GM19193 (cell line): ENCODE measurements around the gene RPS6KA2.

ENCODE experiments used
- POLR2A ChIP-seq: IDR thresholded peaks from 4 replicates; pipeline ENCODE4 v1.6.1; 2011; ENCODE audit not compliant: insufficient read depth, insufficient read length; ENCODE audit errors: extremely low read depth

Gene RPS6KA2

DNA sequence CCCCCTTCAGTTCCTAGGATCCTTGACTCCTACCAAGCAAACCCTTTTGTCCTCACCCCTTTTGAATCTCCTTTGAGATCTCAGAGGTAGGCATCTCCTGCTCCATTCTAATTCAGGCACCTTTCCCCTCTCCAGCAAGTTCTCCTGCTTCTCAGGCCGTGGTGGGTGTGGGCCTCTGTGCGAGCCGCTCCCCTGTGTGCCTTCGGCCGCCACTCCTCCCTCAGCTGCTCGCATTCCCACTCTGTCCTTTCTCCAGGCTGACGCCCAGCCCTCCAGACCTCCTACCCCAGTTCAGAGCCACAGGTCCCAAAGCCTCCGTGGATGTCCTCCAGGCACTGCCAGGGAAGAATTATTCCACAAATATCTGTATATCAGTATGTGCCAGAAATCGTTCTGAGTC lies 19.7 kb upstream of the RPS6KA2 start:
- no peak for TF ChIP-seq POLR2A

DNA sequence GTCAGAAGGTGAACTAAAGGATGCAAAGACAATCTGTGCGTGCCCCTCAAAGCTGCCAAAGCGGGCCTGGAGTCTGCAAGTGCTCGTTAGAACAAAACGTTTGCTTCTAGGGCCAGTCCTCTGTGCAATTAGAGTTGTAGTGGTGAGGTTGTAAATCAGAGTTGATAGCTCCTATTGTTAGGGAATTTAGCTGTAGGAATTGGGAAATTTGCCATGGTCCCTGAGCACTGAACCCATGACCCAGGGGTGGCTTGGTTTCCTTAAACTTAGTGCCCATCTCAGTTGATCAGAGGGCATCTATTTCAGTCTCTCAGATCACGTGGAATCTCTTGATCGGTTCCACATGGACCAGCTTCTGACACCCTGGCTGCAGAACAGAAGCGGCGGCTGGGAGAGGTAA lies 18.8 kb upstream of the RPS6KA2 start:
- no peak for TF ChIP-seq POLR2A

DNA sequence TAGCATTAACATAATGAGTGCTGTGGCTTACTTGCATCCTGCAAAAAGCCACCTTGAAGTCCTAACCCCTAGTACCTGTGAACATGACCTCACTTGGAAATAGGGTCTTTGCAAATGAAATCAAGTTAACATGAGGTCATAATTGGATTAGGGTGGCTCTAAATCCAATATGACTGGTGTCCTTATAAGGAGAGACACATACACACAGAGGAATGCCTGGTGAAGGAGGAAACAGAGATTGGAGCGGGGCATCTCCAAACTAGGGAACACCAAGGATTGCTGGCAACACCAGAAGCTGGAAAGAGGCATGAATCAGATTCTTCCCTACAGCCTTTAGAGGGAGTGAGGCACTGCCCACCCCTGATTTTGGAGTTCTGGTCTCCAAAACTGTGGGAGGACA lies 17.6 kb upstream of the RPS6KA2 start:
- TF ChIP-seq POLR2A = no peak

DNA sequence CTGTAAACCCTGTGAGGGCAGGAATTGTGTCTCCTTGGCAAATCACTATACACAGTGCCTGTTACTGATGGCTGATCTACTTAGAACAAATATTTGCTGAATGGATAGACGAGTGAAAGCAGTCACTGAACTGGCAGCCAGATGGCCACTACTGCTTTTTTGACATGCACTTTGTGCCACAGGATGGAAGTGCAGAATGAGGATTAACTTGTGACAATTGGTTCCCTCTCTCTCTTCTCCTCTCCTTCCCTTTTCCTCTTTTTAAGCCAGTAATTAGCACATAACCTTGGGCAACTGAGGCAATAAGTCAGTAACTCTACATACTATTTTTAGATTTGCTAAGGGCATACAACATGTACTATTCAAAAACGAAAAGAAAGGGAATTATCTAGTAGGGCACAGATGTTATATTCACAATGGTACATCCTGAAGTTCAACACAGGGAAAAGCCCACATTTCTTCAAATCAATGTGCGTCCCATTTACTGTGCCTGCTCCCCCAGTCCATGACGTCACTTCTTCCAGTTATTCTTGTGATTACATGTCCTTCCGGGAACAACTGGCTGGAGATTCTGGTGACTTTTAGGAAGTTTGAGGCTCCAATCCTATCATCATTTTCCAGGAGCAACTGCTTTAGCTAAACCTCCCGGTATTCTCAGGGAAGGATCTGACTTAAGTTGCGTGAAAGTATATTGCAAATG lies 17.0 kb upstream of the RPS6KA2 start:
- no peak for TF ChIP-seq POLR2A

DNA sequence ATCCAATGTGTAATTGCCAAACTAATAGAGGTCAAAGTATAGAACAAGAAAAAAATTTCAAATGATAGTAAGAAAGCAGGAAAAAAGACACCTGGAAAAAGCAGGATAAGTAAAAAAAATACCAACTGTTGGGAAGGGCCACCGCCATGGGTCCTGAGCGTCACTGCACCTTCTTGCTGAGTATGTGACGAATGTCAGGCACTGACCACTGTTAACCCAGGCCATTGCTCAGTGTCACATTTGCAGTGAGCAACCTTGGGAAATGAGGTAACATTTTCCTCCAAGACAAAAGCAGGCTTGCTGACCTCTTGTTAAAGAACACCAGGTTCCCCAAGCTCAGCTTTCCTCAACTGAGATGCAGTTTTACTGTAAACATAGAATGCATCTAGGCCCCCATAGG lies 15.6 kb upstream of the RPS6KA2 start:
- no peak for TF ChIP-seq POLR2A

DNA sequence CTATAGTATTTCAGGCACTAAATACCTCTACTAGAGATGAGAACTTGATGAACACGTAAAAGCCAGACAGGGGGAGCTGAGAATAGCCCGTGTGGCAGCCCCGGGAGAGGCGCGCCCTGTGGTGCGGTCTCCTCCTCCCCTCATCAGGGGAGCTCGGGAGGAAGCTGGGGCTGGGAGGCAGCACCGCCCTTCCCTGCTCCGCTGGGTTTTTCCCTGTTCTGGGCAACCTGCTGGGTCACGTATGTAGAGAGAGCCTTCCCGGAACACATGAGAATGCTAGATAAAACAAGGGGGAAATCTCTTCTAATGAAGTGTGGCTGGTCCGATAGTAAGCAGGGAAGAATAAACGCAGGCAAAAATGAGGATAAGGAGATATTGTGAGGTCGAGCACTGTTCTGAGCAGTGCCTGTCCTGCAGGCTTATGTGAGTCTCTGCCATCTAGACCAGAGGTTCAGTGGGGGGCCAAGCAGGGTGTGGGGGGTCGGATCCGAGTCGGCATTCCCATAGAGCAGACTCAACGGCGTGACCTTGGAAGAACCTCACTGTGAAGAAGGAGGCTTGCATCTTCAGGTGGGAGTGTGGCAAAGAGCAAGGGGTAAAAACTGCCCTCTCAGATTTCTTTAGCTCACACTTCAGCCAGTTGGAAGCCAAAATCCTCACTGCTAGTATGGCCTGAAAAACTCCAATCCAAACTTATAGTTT lies 13.4 kb upstream of the RPS6KA2 start:
- TF ChIP-seq POLR2A = no peak

DNA sequence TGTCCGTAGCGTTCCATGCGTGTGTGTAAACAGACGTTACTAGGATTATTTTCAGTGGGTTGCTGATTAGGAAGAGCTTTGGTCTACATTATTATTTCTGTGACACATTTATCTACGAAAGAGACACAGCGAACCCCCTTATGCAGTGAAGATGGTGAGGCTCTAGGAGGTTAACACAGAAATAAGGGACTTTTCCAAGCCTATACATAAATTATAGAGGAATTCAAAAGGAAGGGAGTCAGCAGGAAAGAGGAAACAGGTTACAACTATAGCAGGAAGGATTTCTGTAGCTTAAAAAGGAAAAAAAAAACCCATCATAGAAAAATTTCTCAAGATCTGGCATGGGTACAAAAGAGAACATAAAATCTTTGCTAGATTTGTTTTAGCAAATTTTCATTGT lies 12.9 kb upstream of the RPS6KA2 start:
- TF ChIP-seq POLR2A = no peak

DNA sequence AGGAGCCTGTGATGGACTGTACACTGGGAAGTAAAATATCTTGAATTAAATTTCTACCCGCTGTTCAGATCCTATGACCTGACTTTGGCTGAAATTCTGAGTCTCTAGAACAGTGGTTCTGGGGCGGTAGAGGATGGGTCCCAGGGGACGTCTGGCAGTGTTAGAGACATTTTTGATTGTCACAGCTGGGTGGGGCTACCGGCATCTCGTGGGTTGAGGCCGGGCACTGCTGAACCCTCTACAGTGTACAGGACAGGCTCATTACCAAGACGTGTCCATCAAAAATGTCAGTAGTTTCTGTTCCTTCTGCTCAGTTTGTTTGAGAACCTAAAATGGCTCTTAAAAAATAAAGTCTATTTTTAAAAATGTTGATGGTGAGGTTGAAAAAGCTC lies 11.5 kb upstream of the RPS6KA2 start:
- TF ChIP-seq POLR2A = no peak

DNA sequence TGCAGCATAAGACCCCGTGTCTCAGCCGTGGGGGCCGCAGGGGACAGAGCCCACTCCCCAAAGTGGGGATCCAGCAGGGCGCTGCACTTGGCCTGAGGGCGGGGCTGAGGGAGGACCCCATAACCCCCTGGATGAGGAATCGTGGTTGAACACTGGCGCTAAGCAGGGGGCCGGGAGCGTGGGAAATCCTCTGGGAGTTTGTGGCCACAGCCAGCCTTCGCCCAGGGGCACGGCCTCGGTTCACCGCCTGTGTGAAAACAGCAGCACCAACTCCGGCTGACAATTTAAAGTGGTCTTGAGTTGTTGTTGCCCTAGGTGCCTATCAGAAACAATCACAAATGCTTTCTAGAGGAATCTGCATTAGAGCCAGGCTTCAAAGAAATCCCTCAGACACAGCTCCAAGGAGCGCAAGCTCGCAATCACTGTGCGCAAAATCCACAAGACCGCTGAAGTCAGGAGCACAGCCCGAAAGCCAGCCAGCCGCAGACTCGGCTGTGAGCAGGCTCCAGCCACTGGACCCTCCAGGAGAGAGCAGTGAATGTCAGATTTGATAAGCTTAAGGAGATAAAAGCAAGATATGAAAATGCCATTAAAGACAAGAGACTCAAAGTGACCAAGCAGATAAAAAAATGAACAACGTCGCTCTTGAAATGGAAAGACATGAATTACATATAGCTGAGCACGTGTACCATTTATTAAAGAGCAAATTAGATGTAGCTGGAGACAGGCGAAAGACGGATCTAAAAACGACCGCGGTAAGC lies 10.9 kb upstream of the RPS6KA2 start:
- no peak for TF ChIP-seq POLR2A

DNA sequence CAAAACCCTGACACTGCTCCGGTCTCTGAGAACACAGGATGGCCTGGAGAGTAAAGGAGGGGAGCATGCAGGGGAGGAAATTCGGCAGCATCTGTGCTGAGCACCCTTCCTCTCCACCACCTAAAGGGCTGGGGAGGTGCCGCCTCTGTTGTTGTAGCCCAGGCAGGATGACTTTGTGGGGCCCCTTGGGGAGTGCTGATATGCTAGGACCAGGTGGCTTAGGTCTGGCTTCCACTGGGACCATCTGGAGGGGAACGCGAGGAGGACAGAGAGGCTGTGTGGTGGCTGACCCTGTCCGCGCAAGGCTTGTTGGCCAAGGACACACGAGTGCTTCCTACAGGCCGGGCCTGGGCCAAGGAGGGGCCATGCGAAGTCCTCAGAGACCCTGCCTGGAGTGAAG lies 9.9 kb upstream of the RPS6KA2 start:
- TF ChIP-seq POLR2A = no peak

DNA sequence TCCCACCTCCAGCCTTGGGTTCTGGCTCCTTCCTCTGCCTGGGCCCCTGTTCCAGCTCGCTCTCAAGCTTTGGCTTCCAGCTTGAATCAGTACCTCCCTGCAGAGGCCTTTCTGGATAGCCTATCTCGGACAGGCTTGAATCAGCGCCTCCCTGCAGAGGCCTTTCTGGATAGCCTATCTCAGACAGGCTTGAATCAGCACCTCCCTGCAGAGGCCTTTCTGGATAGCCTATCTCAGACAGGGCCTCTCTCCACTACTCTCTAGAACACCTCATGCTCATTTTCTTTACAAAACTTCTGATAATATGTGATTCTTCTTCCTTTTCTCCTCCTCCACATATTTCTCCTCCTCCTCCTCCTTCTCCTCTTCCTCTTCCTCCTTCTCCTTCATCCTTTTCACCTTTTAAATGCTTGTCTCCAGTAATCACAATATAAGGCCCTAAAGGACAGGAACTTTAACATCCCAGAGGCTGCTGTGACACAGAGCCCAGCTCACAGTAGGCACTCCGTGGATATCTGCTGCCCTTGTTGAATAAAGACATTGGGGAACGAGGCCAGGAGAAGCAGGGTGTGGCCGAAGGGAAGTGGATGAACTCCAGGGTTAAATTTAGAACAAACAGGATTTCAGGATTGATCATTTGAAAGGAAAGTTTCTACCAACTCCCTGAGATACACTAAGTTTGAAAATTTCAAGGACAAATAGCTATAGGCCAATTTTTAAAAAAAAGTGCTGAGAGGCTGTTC lies 9.3 kb upstream of the RPS6KA2 start:
- TF ChIP-seq POLR2A = no peak

DNA sequence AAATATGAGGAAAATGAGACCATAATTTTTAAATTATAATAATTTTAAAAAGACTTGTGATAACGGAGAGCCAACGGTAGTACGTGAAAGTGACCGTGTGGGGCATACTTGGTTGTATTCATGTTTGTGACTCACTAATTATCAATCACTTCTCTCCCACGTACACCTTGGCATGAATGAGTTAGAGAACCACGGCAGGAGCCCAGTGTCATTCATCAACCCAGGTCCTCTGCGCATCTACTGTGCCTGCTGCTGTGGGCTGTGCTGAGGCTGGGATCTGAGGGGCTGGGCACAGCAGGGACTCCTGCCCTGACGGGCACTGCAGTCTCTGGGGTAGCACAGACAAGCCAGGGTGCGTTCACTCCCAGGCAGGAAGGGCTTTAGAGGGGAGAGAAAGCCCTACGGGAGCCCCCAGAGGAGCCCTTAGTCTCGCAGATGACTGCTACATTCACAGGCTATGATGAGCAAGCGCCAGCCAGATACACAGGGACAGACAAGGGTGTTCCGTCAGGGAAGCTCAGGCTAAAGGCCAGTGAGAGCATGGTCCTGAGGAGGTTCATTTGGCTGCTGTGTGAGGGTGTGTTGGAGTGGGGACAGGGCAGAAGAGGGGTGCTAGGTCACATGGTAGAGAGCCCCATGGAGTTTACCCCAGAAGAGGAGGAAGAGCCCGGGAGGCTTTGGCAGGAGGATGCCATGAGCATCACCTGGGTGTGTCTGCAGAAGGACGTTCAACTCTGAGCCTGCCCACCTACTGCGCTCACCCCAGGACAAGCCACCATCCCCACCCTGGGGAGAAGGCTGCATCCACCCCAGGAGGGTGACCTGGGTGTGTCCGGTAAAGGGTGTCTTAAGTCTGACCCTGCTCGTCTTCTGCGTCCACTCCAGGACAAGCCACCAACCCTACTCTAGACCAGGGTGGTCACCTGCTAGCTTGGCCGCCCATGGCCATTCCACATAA lies 8.2 kb upstream of the RPS6KA2 start:
- no peak for TF ChIP-seq POLR2A

DNA sequence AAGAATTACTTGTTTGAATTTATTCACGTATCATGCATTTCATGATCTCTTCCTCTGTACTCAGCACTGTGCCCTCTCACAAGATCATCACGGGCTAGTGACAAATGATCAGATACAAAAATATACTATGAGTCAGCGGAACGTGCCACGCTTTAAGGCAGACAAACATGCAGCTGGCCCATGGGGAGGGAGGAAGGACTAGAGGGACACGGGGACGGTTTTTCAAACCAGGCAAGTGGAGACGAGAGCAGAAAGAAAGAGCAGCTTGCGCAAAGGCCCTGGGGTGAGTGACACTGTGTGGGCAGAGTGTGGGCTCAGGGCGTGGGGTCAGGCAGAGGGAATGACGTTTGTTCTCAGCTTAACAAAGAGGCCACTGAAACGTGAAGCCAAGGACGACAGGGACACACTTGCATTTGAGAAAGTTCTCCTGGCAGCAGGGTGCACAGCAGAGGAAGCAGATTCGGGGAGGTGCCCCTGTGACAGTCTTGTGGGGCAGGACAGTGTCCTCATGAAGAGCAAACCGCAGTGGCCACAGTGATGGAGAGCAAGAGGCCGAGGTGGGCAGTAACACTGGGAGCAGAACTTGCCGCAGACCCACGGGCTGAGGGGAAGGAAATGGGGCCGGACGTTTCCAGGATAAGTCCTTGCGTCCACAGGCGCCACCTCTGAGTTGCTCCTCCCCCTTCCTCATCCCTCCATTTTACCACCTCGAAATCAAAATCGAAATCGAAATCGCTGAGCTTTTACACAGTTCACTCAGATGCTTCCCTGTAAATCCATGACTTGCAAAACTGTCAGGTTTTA lies 6.9 kb upstream of the RPS6KA2 start:
- no peak for TF ChIP-seq POLR2A

DNA sequence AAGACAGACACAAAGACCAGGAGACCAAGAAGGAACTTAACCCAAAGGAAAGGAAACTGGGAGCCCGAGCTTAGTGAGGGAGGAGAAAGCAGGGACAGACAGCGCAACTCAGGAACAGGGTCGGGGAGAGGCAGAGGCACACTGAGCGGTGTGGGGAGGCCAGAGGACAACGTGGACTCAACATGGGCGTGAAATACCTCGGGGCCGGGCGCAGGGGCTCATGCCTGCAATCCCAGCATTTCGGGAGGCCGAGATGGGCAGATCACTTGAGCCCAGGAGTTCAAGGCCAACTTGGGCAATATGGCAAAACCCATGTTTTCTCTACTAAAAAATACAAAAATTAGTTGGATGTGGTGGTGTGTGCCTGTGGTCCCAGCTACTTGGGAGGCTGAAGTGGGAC lies 5.7 kb upstream of the RPS6KA2 start:
- no peak for TF ChIP-seq POLR2A

DNA sequence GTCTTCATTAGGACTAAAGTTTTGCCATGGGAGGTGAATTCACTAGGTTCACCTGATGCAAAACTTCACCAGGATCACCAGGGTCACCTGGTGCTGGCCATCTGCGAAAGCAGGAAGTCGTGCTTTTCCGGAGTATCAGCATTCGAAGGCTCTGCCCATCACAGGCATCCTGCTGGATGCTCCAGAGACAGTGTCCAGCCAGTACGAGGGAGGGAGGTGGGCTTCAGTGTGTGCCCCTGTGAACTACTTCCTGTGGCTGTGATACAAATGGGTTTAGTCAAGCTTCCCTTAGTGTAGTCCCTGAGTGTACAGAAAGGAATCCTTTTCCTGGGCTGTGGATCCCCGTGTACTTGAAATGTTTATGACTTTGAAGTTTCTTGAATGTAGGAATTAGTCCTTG lies 3.4 kb upstream of the RPS6KA2 start:
- no peak for TF ChIP-seq POLR2A
